ENCODE results near the gene DPP10.

The DPP10 gene

GRCh38 chr2:114797942-114798341 is 355.5 kb downstream of the DPP10 start:
- Histone ChIP-seq H3K9me3 (ENCODE audit: control insufficient read depth in 2 of 2, low read length in 2 of 2) (no peaks in the 10 kb centered on the region), H3K4me3 (ENCODE audit: low read length in 2 of 2) (no peak overlapping the region), H3K9ac (ENCODE audit: low read length in 2 of 2) (no peak overlapping the region), H3K27ac (ENCODE audit: low read length) (no peak overlapping the region), H3K27me3 (ENCODE audit: control insufficient read depth in 1 of 2, insufficient read depth in 2 of 2, low read length in 2 of 2) (no peaks in the 10 kb centered on the region), H3K4me1 (ENCODE audit: control insufficient read depth, insufficient read depth, low read length) (no peaks in the 10 kb centered on the region), H3K36me3 (ENCODE audit: control insufficient read depth in 2 of 2, insufficient read depth in 2 of 2, low read length in 2 of 2) (no peaks in the 10 kb centered on the region)

- no peak overlapping the region for H3K4me3 ChIP-seq (ENCODE audit: low read length in 2 of 2)
- H3K27me3 ChIP-seq (ENCODE audit: control insufficient read depth in 1 of 2, insufficient read depth in 2 of 2, low read length in 2 of 2): no peaks in the 10 kb centered on the region
- no peak overlapping the region for H3K9ac ChIP-seq (ENCODE audit: low read length in 2 of 2)
- peaks cover 0 to 2% of the 10 kb centered on the region in 2 donors for H3K9me3 ChIP-seq (ENCODE audit: control insufficient read depth in 2 of 2, low read length in 2 of 2)
- H3K27ac ChIP-seq (ENCODE audit: low read length): no peak overlapping the region
- no peaks in the 10 kb centered on the region for H3K4me1 ChIP-seq (ENCODE audit: control insufficient read depth, insufficient read depth, low read length)
- no peaks in the 10 kb centered on the region for H3K36me3 ChIP-seq (ENCODE audit: control insufficient read depth in 2 of 2, insufficient read depth in 2 of 2, low read length in 2 of 2)
Observed at GRCh38 chr2:114800371-114800770, 357.9 kb downstream of the DPP10 start.

- no peak overlapping the region for H3K27ac ChIP-seq (ENCODE audit: low read length)
- no peak overlapping the region for H3K4me3 ChIP-seq (ENCODE audit: low read length in 2 of 2)
Observed at GRCh38 chr2:114805195-114805594, 362.8 kb downstream of the DPP10 start.

GRCh38 chr2:114810092-114810491 is 367.7 kb downstream of the DPP10 start:
- Histone ChIP-seq H3K4me1 (ENCODE audit: control insufficient read depth, insufficient read depth, low read length) (no peaks in the 10 kb centered on the region), H3K4me3 (ENCODE audit: low read length in 2 of 2) (no peak overlapping the region), H3K36me3 (ENCODE audit: control insufficient read depth in 2 of 2, insufficient read depth in 2 of 2, low read length in 2 of 2) (no peaks in the 10 kb centered on the region), H3K27me3 (ENCODE audit: control insufficient read depth in 1 of 2, insufficient read depth in 2 of 2, low read length in 2 of 2) (no peaks in the 10 kb centered on the region), H3K9ac (ENCODE audit: low read length in 2 of 2) (no peak overlapping the region), H3K27ac (ENCODE audit: low read length) (no peak overlapping the region), H3K9me3 (ENCODE audit: control insufficient read depth in 2 of 2, low read length in 2 of 2) (peaks cover 0 to 2% of the 10 kb centered on the region in 2 donors)

More at GRCh38 chr2:114805195-114805594, 362.8 kb downstream of the DPP10 start:
- H3K36me3 ChIP-seq (ENCODE audit: control insufficient read depth in 2 of 2, insufficient read depth in 2 of 2, low read length in 2 of 2): no peaks in the 10 kb centered on the region
- H3K9ac ChIP-seq (ENCODE audit: low read length in 2 of 2): no peak overlapping the region
- no peaks in the 10 kb centered on the region for H3K4me1 ChIP-seq (ENCODE audit: control insufficient read depth, insufficient read depth, low read length)
- H3K27me3 ChIP-seq (ENCODE audit: control insufficient read depth in 1 of 2, insufficient read depth in 2 of 2, low read length in 2 of 2): no peaks in the 10 kb centered on the region
- peaks cover 0 to 2% of the 10 kb centered on the region in 2 donors for H3K9me3 ChIP-seq (ENCODE audit: control insufficient read depth in 2 of 2, low read length in 2 of 2)

GRCh38 chr2:114812261-114812660 is 369.8 kb downstream of the DPP10 start:
- no peak overlapping the region for H3K9ac ChIP-seq (ENCODE audit: low read length in 2 of 2)
- H3K4me3 ChIP-seq (ENCODE audit: low read length in 2 of 2): no peak overlapping the region
- H3K36me3 ChIP-seq (ENCODE audit: control insufficient read depth in 2 of 2, insufficient read depth in 2 of 2, low read length in 2 of 2): no peaks in the 10 kb centered on the region
- H3K27ac ChIP-seq (ENCODE audit: low read length): no peak overlapping the region
- H3K4me1 ChIP-seq (ENCODE audit: control insufficient read depth, insufficient read depth, low read length): no peaks in the 10 kb centered on the region
- H3K9me3 ChIP-seq (ENCODE audit: control insufficient read depth in 2 of 2, low read length in 2 of 2): no peaks in the 10 kb centered on the region
- no peaks in the 10 kb centered on the region for H3K27me3 ChIP-seq (ENCODE audit: control insufficient read depth in 1 of 2, insufficient read depth in 2 of 2, low read length in 2 of 2)

- Histone ChIP-seq H3K9me3 (ENCODE audit: control insufficient read depth in 2 of 2, low read length in 2 of 2) (no peaks in the 10 kb centered on the region), H3K9ac (ENCODE audit: low read length in 2 of 2) (no peak overlapping the region), H3K4me3 (ENCODE audit: low read length in 2 of 2) (no peak overlapping the region), H3K27me3 (ENCODE audit: control insufficient read depth in 1 of 2, insufficient read depth in 2 of 2, low read length in 2 of 2) (no peaks in the 10 kb centered on the region), H3K4me1 (ENCODE audit: control insufficient read depth, insufficient read depth, low read length) (no peaks in the 10 kb centered on the region), H3K27ac (ENCODE audit: low read length) (no peak overlapping the region), H3K36me3 (ENCODE audit: control insufficient read depth in 2 of 2, insufficient read depth in 2 of 2, low read length in 2 of 2) (no peaks in the 10 kb centered on the region)
Observed at GRCh38 chr2:114814355-114814754, 371.9 kb downstream of the DPP10 start.

GRCh38 chr2:114821055-114821454 is 378.6 kb downstream of the DPP10 start:
- Histone ChIP-seq H3K27me3 (ENCODE audit: control insufficient read depth in 1 of 2, insufficient read depth in 2 of 2, low read length in 2 of 2) (no peaks in the 10 kb centered on the region), H3K4me1 (ENCODE audit: control insufficient read depth, insufficient read depth, low read length) (no peaks in the 10 kb centered on the region), H3K36me3 (ENCODE audit: control insufficient read depth in 2 of 2, insufficient read depth in 2 of 2, low read length in 2 of 2) (no peaks in the 10 kb centered on the region), H3K4me3 (ENCODE audit: low read length in 2 of 2) (no peak overlapping the region), H3K27ac (ENCODE audit: low read length) (no peak overlapping the region), H3K9me3 (ENCODE audit: control insufficient read depth in 2 of 2, low read length in 2 of 2) (no peaks in the 10 kb centered on the region), H3K9ac (ENCODE audit: low read length in 2 of 2) (no peak overlapping the region)

DNA sequence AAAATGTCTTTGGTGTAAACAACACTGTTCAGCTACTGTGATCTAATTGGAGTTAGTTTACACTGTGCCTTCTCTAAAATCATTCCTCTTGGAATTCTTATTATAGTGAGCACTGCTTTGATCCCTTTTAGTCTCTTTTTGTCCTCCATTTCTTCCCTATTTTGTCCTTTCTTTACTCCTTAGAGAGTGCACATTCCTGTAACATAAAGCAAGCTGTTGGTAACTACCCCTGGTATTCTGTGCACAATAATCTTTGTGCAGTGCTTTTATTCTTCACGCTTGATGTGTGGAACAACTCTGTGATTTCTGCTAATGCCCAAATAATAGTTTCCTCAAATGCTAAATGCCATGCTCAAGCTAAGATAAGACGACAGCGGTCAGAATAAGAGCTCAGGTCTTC is 401.5 kb downstream of the DPP10 start:
- no peak overlapping the region for H3K9ac ChIP-seq (ENCODE audit: low read length in 2 of 2)
- no peaks in the 10 kb centered on the region for H3K4me1 ChIP-seq (ENCODE audit: control insufficient read depth, insufficient read depth, low read length)
- H3K27me3 ChIP-seq (ENCODE audit: control insufficient read depth in 1 of 2, insufficient read depth in 2 of 2, low read length in 2 of 2): no peaks in the 10 kb centered on the region
- no peaks in the 10 kb centered on the region for H3K9me3 ChIP-seq (ENCODE audit: control insufficient read depth in 2 of 2, low read length in 2 of 2)
- no peak overlapping the region for H3K4me3 ChIP-seq (ENCODE audit: low read length in 2 of 2)
- H3K36me3 ChIP-seq (ENCODE audit: control insufficient read depth in 2 of 2, insufficient read depth in 2 of 2, low read length in 2 of 2): no peaks in the 10 kb centered on the region
- H3K27ac ChIP-seq (ENCODE audit: low read length): no peak overlapping the region

- Histone ChIP-seq H3K4me3 (ENCODE audit: low read length in 2 of 2) (no peak overlapping the region), H3K4me1 (ENCODE audit: control insufficient read depth, insufficient read depth, low read length) (no peaks in the 10 kb centered on the region), H3K27me3 (ENCODE audit: control insufficient read depth in 1 of 2, insufficient read depth in 2 of 2, low read length in 2 of 2) (no peaks in the 10 kb centered on the region), H3K9ac (ENCODE audit: low read length in 2 of 2) (no peak overlapping the region), H3K36me3 (ENCODE audit: control insufficient read depth in 2 of 2, insufficient read depth in 2 of 2, low read length in 2 of 2) (no peaks in the 10 kb centered on the region), H3K9me3 (ENCODE audit: control insufficient read depth in 2 of 2, low read length in 2 of 2) (no peaks in the 10 kb centered on the region), H3K27ac (ENCODE audit: low read length) (no peak overlapping the region)
Observed at GRCh38 chr2:114857196-114857595, 414.8 kb downstream of the DPP10 start.

- no peak overlapping the region for H3K4me3 ChIP-seq (ENCODE audit: low read length in 2 of 2)
Observed at GRCh38 chr2:114859726-114860510, 417.5 kb downstream of the DPP10 start.

DNA sequence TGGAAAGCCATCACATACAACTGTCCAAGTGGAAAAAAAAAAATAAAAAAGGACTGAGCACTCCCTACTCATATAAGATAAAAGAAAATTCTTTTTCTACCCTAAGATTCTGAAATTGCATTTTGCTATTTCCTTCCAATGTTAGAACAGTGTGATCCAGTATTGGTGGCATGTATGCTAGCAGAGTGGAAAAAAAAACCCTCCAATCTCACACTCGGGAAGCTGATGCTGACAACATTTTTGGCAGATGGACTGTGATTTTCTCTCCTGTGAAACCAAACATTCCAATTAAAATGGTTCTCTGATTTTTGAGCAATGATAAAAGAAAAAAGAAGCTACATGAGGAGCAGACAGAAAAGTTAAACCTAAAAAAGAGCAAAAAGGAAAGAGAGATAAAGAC is 419.8 kb downstream of the DPP10 start:
- no peaks in the 10 kb centered on the region for H3K9me3 ChIP-seq (ENCODE audit: control insufficient read depth in 2 of 2, low read length in 2 of 2)
- no peaks in the 10 kb centered on the region for H3K36me3 ChIP-seq (ENCODE audit: control insufficient read depth in 2 of 2, insufficient read depth in 2 of 2, low read length in 2 of 2)
- no peaks in the 10 kb centered on the region for H3K27me3 ChIP-seq (ENCODE audit: control insufficient read depth in 1 of 2, insufficient read depth in 2 of 2, low read length in 2 of 2)
- no peak overlapping the region for H3K9ac ChIP-seq (ENCODE audit: low read length in 2 of 2)
- no peak overlapping the region for H3K27ac ChIP-seq (ENCODE audit: low read length)
- no peak overlapping the region for H3K4me3 ChIP-seq (ENCODE audit: low read length in 2 of 2)
- H3K4me1 ChIP-seq (ENCODE audit: control insufficient read depth, insufficient read depth, low read length): no peaks in the 10 kb centered on the region

More at GRCh38 chr2:114859726-114860510, 417.5 kb downstream of the DPP10 start:
- Histone ChIP-seq H3K9ac (ENCODE audit: low read length in 2 of 2) (no peak overlapping the region), H3K4me1 (ENCODE audit: control insufficient read depth, insufficient read depth, low read length) (no peaks in the 10 kb centered on the region), H3K27me3 (ENCODE audit: control insufficient read depth in 1 of 2, insufficient read depth in 2 of 2, low read length in 2 of 2) (no peaks in the 10 kb centered on the region), H3K27ac (ENCODE audit: low read length) (no peak overlapping the region), H3K9me3 (ENCODE audit: control insufficient read depth in 2 of 2, low read length in 2 of 2) (no peaks in the 10 kb centered on the region), H3K36me3 (ENCODE audit: control insufficient read depth in 2 of 2, insufficient read depth in 2 of 2, low read length in 2 of 2) (no peaks in the 10 kb centered on the region)
